SK-N-SH (cell line): Measurements from ENCODE around the gene GOLM1. TPM values are rescaled to one million over a fixed set of nuclear protein-coding genes. Genes with fewer than 3 reads are reported as not detected.

ENCODE experiments used
- CTCF ChIA-PET: fragments of 300-600, 350-600 bp; formaldehyde crosslinking; extraction: SDS; loops from one replicate; lab custom pipeline; 2021; lab: Yijun Ruan, JAX
- POLR2A ChIA-PET: fragments of 350-600 bp; sonication (Branson Sonifier 250); formaldehyde crosslinking; extraction: SDS; loops from one replicate; lab custom pipeline; 2020; ENCODE audit warnings: antibody characterized with exemption, inconsistent platforms; lab: Yijun Ruan, JAX
- DNase-seq: peaks from one replicate; pipeline ENCODE4 v3.0.0; 2012
- H2AFZ ChIP-seq: fragments of 200-600 bp; sonication (generic); 2 replicates; pipeline ENCODE4 v1.8.1; 2016; ENCODE audit warnings: antibody characterized with exemption, mild to moderate bottlenecking, low read depth
- H3F3A ChIP-seq: fragments of 200-600 bp; sonication (generic); replicated peaks from 2 replicates; pipeline ENCODE3; 2016; ENCODE audit warnings: antibody characterized with exemption, mild to moderate bottlenecking; ENCODE audit not compliant: insufficient read depth
- H3K27ac ChIP-seq, 2 experiments: fragments of 200-500 bp in 1 of 2; fragments of 200-600 bp in 1 of 2; sonication (Bioruptor generic) in 1 of 2; sonication (generic), shearing (Covaris generic) in 1 of 2; 2 replicates each; pipeline versions ENCODE4 v1.5.1 to v1.6.1; 2014 to 2016; ENCODE audit warnings: low read depth in 2 of 2, inconsistent platforms in 1 of 2, low read length in 1 of 2, mild to moderate bottlenecking in 1 of 2, mixed read lengths in 1 of 2
- H3K27me3 ChIP-seq: fragments of 200-600 bp; sonication (generic), shearing (Covaris generic); 2 replicates; pipeline ENCODE4 v1.6.1; 2016; ENCODE audit warnings: mixed run types; ENCODE audit not compliant: insufficient read depth
- H3K36me3 ChIP-seq, 2 experiments: fragments of 200-500 bp in 1 of 2; fragments of 200-600 bp in 1 of 2; sonication (Bioruptor generic) in 1 of 2; sonication (generic) in 1 of 2; replicated peaks in 1 of 2; 2 replicates each; pipeline versions ENCODE3 to v1.5.1; 2014 to 2016; ENCODE audit warnings: low read length in 1 of 2, mild to moderate bottlenecking in 1 of 2; ENCODE audit not compliant: insufficient read depth in 2 of 2, control insufficient read depth in 1 of 2
- H3K4me1 ChIP-seq, 2 experiments: fragments of 200-500 bp in 1 of 2; fragments of 200-600 bp in 1 of 2; sonication (Bioruptor generic) in 1 of 2; sonication (generic), shearing (Covaris generic) in 1 of 2; 2 replicates each; pipeline versions ENCODE4 v1.5.1 to v1.6.1; 2014 to 2016; ENCODE audit warnings: low read depth in 1 of 2, low read length in 1 of 2, mixed run types in 1 of 2; ENCODE audit not compliant: insufficient read depth in 2 of 2, control insufficient read depth in 1 of 2
- H3K4me2 ChIP-seq: fragments of 200-600 bp; sonication (generic), shearing (Covaris generic); 2 replicates; pipeline ENCODE4 v1.6.1; 2017; ENCODE audit warnings: mixed run types
- H3K4me3 ChIP-seq, 2 experiments: fragments of 200-500 bp in 1 of 2; fragments of 200-600 bp in 1 of 2; sonication (Bioruptor generic) in 1 of 2; sonication (generic), shearing (Covaris generic) in 1 of 2; 2 replicates each; pipeline versions ENCODE4 v1.5.1 to v1.8.1; 2014 to 2016; ENCODE audit warnings: low read depth in 2 of 2, inconsistent platforms in 1 of 2, low read length in 1 of 2, mild to moderate bottlenecking in 1 of 2, mixed read lengths in 1 of 2, moderate library complexity in 1 of 2
- H3K79me2 ChIP-seq: fragments of 200-600 bp; sonication (generic); 2 replicates; pipeline ENCODE4 v1.8.1; 2017; ENCODE audit warnings: mild to moderate bottlenecking; ENCODE audit not compliant: insufficient read depth
- H3K9ac ChIP-seq: fragments of 200-600 bp; sonication (generic); 2 replicates; pipeline ENCODE4 v1.6.1; 2017; ENCODE audit warnings: mixed run types
- H3K9me2 ChIP-seq: fragments of 200-600 bp; sonication (generic); 2 replicates; pipeline ENCODE4 v1.6.1; 2017; ENCODE audit warnings: mixed run types
- H3K9me3 ChIP-seq: fragments of 200-600 bp; sonication (generic); 2 replicates; pipeline ENCODE4 v1.6.1; 2017; ENCODE audit warnings: mixed run types, mild to moderate bottlenecking, moderate library complexity
- H4K20me1 ChIP-seq: fragments of 200-600 bp; sonication (generic); 2 replicates; pipeline ENCODE4 v1.6.1; 2017; ENCODE audit warnings: mild to moderate bottlenecking, mixed run types; ENCODE audit not compliant: insufficient read depth
- CHD2 ChIP-seq: fragments of 150-350 bp; IDR thresholded peaks from 2 replicates; pipeline ENCODE4 v1.6.1; 2018; ENCODE audit warnings: low read length; ENCODE audit not compliant: partially characterized antibody
- EP300 ChIP-seq, 2 experiments: IDR thresholded peaks; 2 replicates each; pipeline versions ENCODE4 v1.4.0 to v1.6.1; 2012; ENCODE audit warnings: borderline replicate concordance in 1 of 2, low read depth in 1 of 2, low read length in 1 of 2
- FOSL2 ChIP-seq: IDR thresholded peaks from 2 replicates; pipeline ENCODE4 v1.4.0; 2012; ENCODE audit warnings: low read depth, mild to moderate bottlenecking, moderate library complexity, borderline replicate concordance
- FOXJ3 ChIP-seq: sonication (generic); formaldehyde crosslinking; IDR thresholded peaks from 2 replicates; pipeline ENCODE4 v1.5.1; 2020; ENCODE audit warnings: mild to moderate bottlenecking, missing genetic modification reagents
- FOXM1 ChIP-seq: IDR thresholded peaks from 2 replicates; pipeline ENCODE4 v1.4.0; 2012; ENCODE audit warnings: low read depth, mild to moderate bottlenecking
- GABPA ChIP-seq: IDR thresholded peaks from 2 replicates; pipeline ENCODE4 v1.4.0; 2012; ENCODE audit warnings: low read depth, mild to moderate bottlenecking
- JUND ChIP-seq: IDR thresholded peaks from 2 replicates; pipeline ENCODE4 v1.4.0; 2012
- MEF2A ChIP-seq: IDR thresholded peaks from 2 replicates; pipeline ENCODE4 v1.4.0; 2012; ENCODE audit warnings: low read depth, borderline replicate concordance
- MXI1 ChIP-seq: IDR thresholded peaks from 2 replicates; pipeline ENCODE4 v1.6.1; 2012; ENCODE audit warnings: mild to moderate bottlenecking, low read depth, low read length, improper control_type of control experiment
- NRF1 ChIP-seq: IDR thresholded peaks from 2 replicates; pipeline ENCODE4 v1.6.1; 2012; ENCODE audit warnings: low read depth, mild to moderate bottlenecking, low read length
- POLR2AphosphoS5 ChIP-seq: IDR thresholded peaks from 2 replicates; pipeline ENCODE4 v1.6.1; 2012; ENCODE audit warnings: low read depth, low read length
- RAD21 ChIP-seq: IDR thresholded peaks from 2 replicates; pipeline ENCODE4 v1.6.1; 2012; ENCODE audit warnings: mild to moderate bottlenecking, low read length
- RFX5 ChIP-seq: IDR thresholded peaks from 2 replicates; pipeline ENCODE4 v1.6.1; 2012; ENCODE audit warnings: mild to moderate bottlenecking, improper control_type of control experiment, low read length
- SIN3A ChIP-seq: IDR thresholded peaks from 2 replicates; pipeline ENCODE4 v1.6.1; 2012; ENCODE audit warnings: low read depth, mild to moderate bottlenecking, low read length, moderate library complexity, borderline replicate concordance
- SMC3 ChIP-seq: IDR thresholded peaks from 2 replicates; pipeline ENCODE4 v1.6.1; 2012; ENCODE audit warnings: low read depth, low read length, improper control_type of control experiment
- TEAD4 ChIP-seq: IDR thresholded peaks from 2 replicates; pipeline ENCODE4 v1.4.0; 2012; ENCODE audit warnings: mild to moderate bottlenecking, borderline replicate concordance; ENCODE audit not compliant: insufficient read depth
- WGBS: methylation state at CpG from one replicate; pipeline ENCODE4 v1.1.6; 2017; ENCODE audit warnings: low lambda C conversion rate; 5-methylcytosine and 5-hydroxymethylcytosine counted together
- polyA plus RNA-seq, 3 experiments: library from polyadenylated mRNA; depleted of rRNA; stranded (reverse); fragments of >200 nt; gene quantifications; 2 replicates each; pipeline ENCODE4 v1.2.3, GENCODE V29; 2012
- TF ChIP-seq, protein P1 (sequence below): IDR thresholded peaks from 2 replicates; pipeline ENCODE4; 2012
- TF ChIP-seq, protein P2 (sequence below): fragments of 150-350 bp; IDR thresholded peaks from 2 replicates; pipeline ENCODE4 v1.6.1; 2016; ENCODE audit warnings: mild to moderate bottlenecking, low read depth, low read length

Gene GOLM1
- polyA plus RNA-seq, 1 of the 3 experiments (the other 2 are of a cell fraction): 69.8 TPM

- Histone ChIP-seq H3K27me3 (no peaks in the 10 kb centered on the region), H3K4me1 (no peaks in the 10 kb centered on the region; a peak in 1 of 4 replicates), H4K20me1 (no peaks in the 10 kb centered on the region), H3K9ac (no peak overlapping the region), H2AFZ (no peak overlapping the region), H3K9me2 (no peaks in the 10 kb centered on the region), H3F3A (no peaks in the 10 kb centered on the region), H3K9me3 (no peaks in the 10 kb centered on the region), H3K79me2 (no peaks in the 10 kb centered on the region), H3K27ac (no peak overlapping the region), H3K4me2 (no peak overlapping the region), H3K36me3 (peaks cover 63 to 67% of the 10 kb centered on the region in 2 experiments), H3K4me3 (no peak overlapping the region)
- no peak for DNase-seq
- ChIA-PET POLR2A (no interaction called here), CTCF (interaction anchor here (0.6 to 1.1 kb wide), 2 partner anchors 10 to 36 kb away, joined by 3 to 4 read pairs; no protein-coding TSS in a partner anchor)
- TF ChIP-seq FOXM1 (no peak), RFX5 (no peak), CHD2 (no peak), MXI1 (no peak)
- 98% methylated on average over 2 of the region's 2 CpGs for WGBS
These were observed 90.2 kb downstream of the GOLM1 start for GRCh38 chr9:86009133-86009532.

- 100% methylated on average over 1 of the region's 1 CpG for WGBS
- ChIA-PET CTCF (interaction anchor here (1.0 kb wide), 1 partner anchor 33 kb away, joined by 3 read pairs; no protein-coding TSS in a partner anchor), POLR2A (no interaction called here)
These were observed 94.0 kb downstream of the GOLM1 start for GRCh38 chr9:86005253-86005775.

DNA sequence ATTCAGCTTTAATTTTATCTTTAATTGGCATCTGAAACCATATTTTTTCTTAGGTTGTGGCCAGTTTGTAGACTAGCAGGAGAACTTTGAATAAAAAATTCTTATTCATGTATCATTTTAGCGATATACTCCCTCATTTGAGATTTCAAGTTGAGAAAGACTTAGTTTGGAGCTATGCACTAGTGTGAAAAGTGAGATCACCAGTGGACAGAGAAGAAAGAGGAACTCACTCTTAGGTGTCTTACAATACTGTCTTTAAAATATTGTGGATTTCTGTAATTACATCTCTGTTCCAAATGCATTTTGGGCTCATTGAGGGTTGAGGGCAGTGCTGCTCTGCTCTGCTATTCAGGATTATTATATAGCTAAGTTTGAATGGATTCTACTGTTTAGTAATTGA lies 103.8 kb downstream of the GOLM1 start:
- Histone ChIP-seq H3K36me3 (peaks cover 30 to 31% of the 10 kb centered on the region in 2 experiments), H3K9me3 (no peaks in the 10 kb centered on the region), H4K20me1 (no peaks in the 10 kb centered on the region), H3F3A (no peaks in the 10 kb centered on the region), H3K9me2 (no peaks in the 10 kb centered on the region), H2AFZ (no peak overlapping the region), H3K27ac (no peak overlapping the region), H3K4me3 (no peak overlapping the region), H3K27me3 (no peaks in the 10 kb centered on the region), H3K9ac (no peak overlapping the region), H3K4me1 (no peaks in the 10 kb centered on the region), H3K79me2 (peaks cover under 1% of the 10 kb centered on the region; the same call in 1 of the 2 replicates), H3K4me2 (no peak overlapping the region)
- DNase-seq: no peak
- no peak for TF ChIP-seq MXI1
- TF ChIP-seq MEF2A: no peak
- TF ChIP-seq EP300 (IDR thresholded peaks at IDR 0.05; ENCODE audit: borderline replicate concordance in 1 of 2, low read depth in 1 of 2, low read length in 1 of 2): no peak
- TF ChIP-seq, protein P1, sequence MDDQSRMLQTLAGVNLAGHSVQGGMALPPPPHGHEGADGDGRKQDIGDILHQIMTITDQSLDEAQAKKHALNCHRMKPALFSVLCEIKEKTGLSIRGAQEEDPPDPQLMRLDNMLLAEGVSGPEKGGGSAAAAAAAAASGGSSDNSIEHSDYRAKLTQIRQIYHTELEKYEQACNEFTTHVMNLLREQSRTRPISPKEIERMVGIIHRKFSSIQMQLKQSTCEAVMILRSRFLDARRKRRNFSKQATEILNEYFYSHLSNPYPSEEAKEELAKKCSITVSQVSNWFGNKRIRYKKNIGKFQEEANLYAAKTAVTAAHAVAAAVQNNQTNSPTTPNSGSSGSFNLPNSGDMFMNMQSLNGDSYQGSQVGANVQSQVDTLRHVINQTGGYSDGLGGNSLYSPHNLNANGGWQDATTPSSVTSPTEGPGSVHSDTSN: no peak
- no peak for TF ChIP-seq JUND
- TF ChIP-seq RAD21: no peak
- no peak for TF ChIP-seq FOXJ3 (CRISPR knock-in tag)
- WGBS: 100% methylated on average over 1 of the region's 1 CpG
- ChIA-PET CTCF (interaction anchor here (0.6 kb wide), 1 partner anchor 96 kb away, joined by 3 read pairs; no protein-coding TSS in a partner anchor), POLR2A (no interaction called here)

More at GRCh38 chr9:86005253-86005775, 94.0 kb downstream of the GOLM1 start:
- H3K9me3 ChIP-seq: no peaks in the 10 kb centered on the region
- no peaks in the 10 kb centered on the region for H3F3A ChIP-seq
- H3K27ac ChIP-seq: no peak overlapping the region
- no peaks in the 10 kb centered on the region for H4K20me1 ChIP-seq
- no peak overlapping the region for H3K4me2 ChIP-seq
- peaks cover 54 to 73% of the 10 kb centered on the region in 2 experiments for H3K36me3 ChIP-seq
- H3K4me3 ChIP-seq: no peak overlapping the region
- DNase-seq: no peak
- H2AFZ ChIP-seq: no peak overlapping the region
- no peaks in the 10 kb centered on the region; a peak in 1 of 4 replicates for H3K4me1 ChIP-seq
- TF ChIP-seq TEAD4 (no peak), RAD21 (no peak), RFX5 (no peak), SIN3A (no peak), FOXM1 (no peak), FOSL2 (no peak), POLR2AphosphoS5 (no peak), NRF1 (no peak), GABPA (no peak), SMC3 (no peak)
- TF ChIP-seq, protein P2, sequence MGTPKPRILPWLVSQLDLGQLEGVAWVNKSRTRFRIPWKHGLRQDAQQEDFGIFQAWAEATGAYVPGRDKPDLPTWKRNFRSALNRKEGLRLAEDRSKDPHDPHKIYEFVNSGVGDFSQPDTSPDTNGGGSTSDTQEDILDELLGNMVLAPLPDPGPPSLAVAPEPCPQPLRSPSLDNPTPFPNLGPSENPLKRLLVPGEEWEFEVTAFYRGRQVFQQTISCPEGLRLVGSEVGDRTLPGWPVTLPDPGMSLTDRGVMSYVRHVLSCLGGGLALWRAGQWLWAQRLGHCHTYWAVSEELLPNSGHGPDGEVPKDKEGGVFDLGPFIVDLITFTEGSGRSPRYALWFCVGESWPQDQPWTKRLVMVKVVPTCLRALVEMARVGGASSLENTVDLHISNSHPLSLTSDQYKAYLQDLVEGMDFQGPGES: no peak
- peaks cover 12% of the 10 kb centered on the region; the same call in 1 of the 2 replicates for H3K79me2 ChIP-seq
- H3K9ac ChIP-seq: no peak overlapping the region
- H3K27me3 ChIP-seq: no peaks in the 10 kb centered on the region
- no peaks in the 10 kb centered on the region for H3K9me2 ChIP-seq
